OCI-LY3 (cell line): ENCODE measurements around the gene CLMP.
"Not testable (repeated sequence)": the region's sequence is repeated elsewhere in the genome, so short reads cannot be mapped to it uniquely, and the experiment has no call there.

Experiments
- H2AFZ ChIP-seq: fragments of 200-600, 300-600 bp; shearing (Covaris generic); 2 replicates; pipeline ENCODE4 v1.6.0; 2014; ENCODE audit warnings: antibody characterized with exemption, low read depth, low read length
- H3K27ac ChIP-seq: fragments of 200-600, 300-600 bp; sonication (generic); 2 replicates; pipeline ENCODE4 v1.5.1; 2014; ENCODE audit warnings: mild to moderate bottlenecking, low read length, moderate library complexity, mixed read lengths
- H3K27me3 ChIP-seq: fragments of 200-600, 300-600 bp; sonication (generic); 2 replicates; pipeline ENCODE4 v1.6.1; 2014; ENCODE audit warnings: low read depth, low read length, mixed read lengths
- H3K36me3 ChIP-seq: fragments of 200-600, 300-600 bp; sonication (generic); replicated peaks from 2 replicates; pipeline ENCODE3; 2014; ENCODE audit warnings: low read depth, low read length, mixed read lengths
- H3K4me1 ChIP-seq: fragments of 300-600, 200-600 bp; sonication (generic); 2 replicates; pipeline ENCODE4 v1.6.1; 2014; ENCODE audit warnings: low read length, mixed read lengths
- H3K4me2 ChIP-seq: fragments of 200-600, 300-600 bp; sonication (generic); 2 replicates; pipeline ENCODE4 v1.6.1; 2014; ENCODE audit warnings: low read length, mixed read lengths
- H3K4me3 ChIP-seq: fragments of 300-600, 200-600 bp; sonication (generic); 2 replicates; pipeline ENCODE4 v1.5.1; 2014; ENCODE audit warnings: antibody characterized with exemption, mild to moderate bottlenecking, low read length, moderate library complexity
- H3K79me2 ChIP-seq: fragments of 300-600, 200-600 bp; shearing (Covaris generic); 2 replicates; pipeline ENCODE4 v1.6.1; 2014; ENCODE audit warnings: mild to moderate bottlenecking, low read length, mixed read lengths
- H3K9ac ChIP-seq: fragments of 300-600, 200-600 bp; shearing (Covaris generic); 2 replicates; pipeline ENCODE4 v1.6.0; 2014; ENCODE audit warnings: mild to moderate bottlenecking, low read length, moderate library complexity
- H3K9me3 ChIP-seq: fragments of 200-600, 300-600 bp; shearing (Covaris generic); 2 replicates; pipeline ENCODE4 v1.6.1; 2014; ENCODE audit warnings: low read length, mixed read lengths; ENCODE audit not compliant: insufficient read depth
- H4K20me1 ChIP-seq: fragments of 200-600, 300-600 bp; sonication (generic); 2 replicates; pipeline ENCODE4 v1.6.1; 2016; ENCODE audit warnings: low read length, mixed read lengths; ENCODE audit not compliant: insufficient read depth
- CTCF ChIP-seq: fragments of 200-600, 300-600 bp; sonication (generic); IDR thresholded peaks from 2 replicates; pipeline ENCODE4 v1.5.1; 2014; ENCODE audit warnings: antibody characterized with exemption, low read length, low read depth
- EZH2phosphoT487 ChIP-seq: fragments of 200-600 bp; shearing (Covaris generic); IDR thresholded peaks from 2 replicates; pipeline ENCODE4 v1.6.1; 2018; ENCODE audit warnings: antibody characterized with exemption, mixed run types, low read depth

Gene CLMP

GRCh38 chr11:123060277-123061000, 134.6 kb downstream of the CLMP start:
- Histone ChIP-seq H3K4me1 (peaks cover 37% of the 10 kb centered on the region), H3K4me2 (peak overlapping the region; percentile 98), H2AFZ (no peak overlapping the region), H3K9me3 (no peaks in the 10 kb centered on the region), H3K36me3 (peaks cover 60% of the 10 kb centered on the region), H3K27me3 (no peaks in the 10 kb centered on the region), H3K4me3 (peak overlapping the region; percentile 100), H3K27ac (peak overlapping the region; percentile 92), H4K20me1 (peaks cover 59% of the 10 kb centered on the region), H3K79me2 (peaks cover 78% of the 10 kb centered on the region), H3K9ac (peak overlapping the region; percentile 100)
- no peak for TF ChIP-seq EZH2phosphoT487
- no peak for TF ChIP-seq CTCF

GRCh38 chr11:123059041-123059920, 135.8 kb downstream of the CLMP start:
- H3K79me2 ChIP-seq, result peaks cover 68% of the 10 kb centered on the region
- H3K27ac ChIP-seq, result peak overlapping the region; percentile 92
- H3K36me3 ChIP-seq, result peaks cover 65% of the 10 kb centered on the region
- peaks cover 65% of the 10 kb centered on the region for H4K20me1 ChIP-seq
- 0 out of 2 replicates have a peak overlapping the region, but pooled peaks have one; percentile 100 for H3K9ac ChIP-seq
- not testable (repeated sequence) for H3K27me3 ChIP-seq, H3K9me3 ChIP-seq, H2AFZ ChIP-seq
- peak overlapping the region; percentile 98 for H3K4me2 ChIP-seq
- peaks cover 25% of the 10 kb centered on the region for H3K4me1 ChIP-seq
- H3K4me3 ChIP-seq, result peak overlapping the region; percentile 100

GRCh38 chr11:123057661-123058305, 137.3 kb downstream of the CLMP start:
- peaks cover 73% of the 10 kb centered on the region for H4K20me1 ChIP-seq
- H3K4me3 ChIP-seq, result no peak overlapping the region
- TF ChIP-seq EZH2phosphoT487 (no peak), CTCF (no peak)
- no peaks in the 10 kb centered on the region for H3K27me3 ChIP-seq
- H3K4me1 ChIP-seq, result peaks cover 19% of the 10 kb centered on the region
- no peak overlapping the region for H3K9ac ChIP-seq
- no peak overlapping the region for H3K4me2 ChIP-seq
- peak overlapping the region; percentile 92 for H3K27ac ChIP-seq
- peaks cover 53% of the 10 kb centered on the region for H3K79me2 ChIP-seq
- peaks cover 73% of the 10 kb centered on the region for H3K36me3 ChIP-seq
- no peaks in the 10 kb centered on the region for H3K9me3 ChIP-seq
- H2AFZ ChIP-seq, result no peak overlapping the region

GRCh38 chr11:123056835-123057491, 138.1 kb downstream of the CLMP start:
- H4K20me1 ChIP-seq, result peaks cover 73% of the 10 kb centered on the region
- peaks cover 77% of the 10 kb centered on the region for H3K36me3 ChIP-seq
- peaks cover 19% of the 10 kb centered on the region for H3K4me1 ChIP-seq
- no peaks in the 10 kb centered on the region for H3K27me3 ChIP-seq
- no peak overlapping the region for H3K4me3 ChIP-seq
- H3K27ac ChIP-seq, result peak overlapping the region; percentile 92
- H2AFZ ChIP-seq, result no peak overlapping the region
- peaks cover 48% of the 10 kb centered on the region for H3K79me2 ChIP-seq
- H3K9ac ChIP-seq, result no peak overlapping the region
- H3K4me2 ChIP-seq, result no peak overlapping the region
- no peak for TF ChIP-seq EZH2phosphoT487
- no peak for TF ChIP-seq CTCF
- no peaks in the 10 kb centered on the region for H3K9me3 ChIP-seq
